Measurements from ENCODE around the gene TUSC2. TPM values are rescaled to one million over a fixed set of nuclear protein-coding genes. Genes with fewer than 3 reads are reported as not detected.

TUSC2 gene
- total and polyA plus RNA-seq, 2 donors (not counting 1 experiment from before 2014, with no cell fraction given): 28.2 to 29.3 TPM

- Histone ChIP-seq H3K36me3 (replicated peaks in 1 of 2; ENCODE audit: control extremely low read depth in 1 of 2, control insufficient read depth in 1 of 2, extremely low read depth in 1 of 2, insufficient read depth in 2 of 2, low read length in 1 of 2) (no peaks in the 10 kb centered on the region), H3K9ac (ENCODE audit: low read length) (no peak overlapping the region), H3K4me3 (ENCODE audit: control extremely low read depth in 1 of 5, extremely low read depth in 1 of 5, insufficient read depth in 1 of 5, low read depth in 2 of 5, low read length in 4 of 5) (no peak overlapping the region), H3K9me3 (ENCODE audit: control extremely low read depth in 1 of 3, control insufficient read depth in 2 of 3, insufficient read depth in 1 of 3, low read length in 2 of 3) (no peaks in the 10 kb centered on the region), H4K20me1 (ENCODE audit: control insufficient read depth, insufficient read depth, low read length, poor library complexity, severe bottlenecking) (no peaks in the 10 kb centered on the region), H3K27ac (ENCODE audit: low read length in 2 of 2) (peak overlapping the region in 1 of 2 donors; percentile 22), H3K4me1 (ENCODE audit: control insufficient read depth in 2 of 2, insufficient read depth in 2 of 2, low read length in 2 of 2) (peaks cover 35 to 59% of the 10 kb centered on the region in 2 donors), H3K4me2 (replicated peaks; ENCODE audit: low read depth, low read length, poor library complexity, severe bottlenecking) (peak overlapping the region; percentile 90), H2AFZ (ENCODE audit: insufficient read depth, low read depth, low read length, poor library complexity, severe bottlenecking) (no peak overlapping the region), H3K27me3 (replicated peaks in 1 of 4; ENCODE audit: control extremely low read depth in 1 of 4, control insufficient read depth in 3 of 4, insufficient read depth in 4 of 4, low read length in 3 of 4) (no peaks in the 10 kb centered on the region), H3K79me2 (ENCODE audit: control insufficient read depth, insufficient read depth, low read length) (peaks cover 29% of the 10 kb centered on the region)
- Mint-ChIP-seq H3K27ac (peak overlapping the region; percentile 98), H3K27me3 (no peaks in the 10 kb centered on the region), H3K9me3 (ENCODE audit: insufficient read depth) (no peaks in the 10 kb centered on the region), H3K4me3 (peak overlapping the region; percentile 49), H3K4me1 (peaks cover 50% of the 10 kb centered on the region)
- ATAC-seq (ENCODE audit: low read depth): no peak
- no peak for DNase-seq
- ChIA-PET CTCF (no interaction called here), POLR2A (interaction anchor here (0.7 to 6.1 kb wide), 2 partner anchors 10 to 1783 kb away, joined by 3 to 96 read pairs; partner anchors contain the start of genes CYB561D2 and NPRL2)
- intact Hi-C loops (cut with micrococcal nuclease): no loop called here
- no peak for TF ChIP-seq EZH2 (IDR thresholded peaks at IDR 0.05; ENCODE audit: borderline replicate concordance, insufficient read depth, low read depth, low read length, poor library complexity, severe bottlenecking)
- no peak for TF ChIP-seq CTCF (IDR thresholded peaks at IDR 0.05)
- 94% methylated on average over 13 of the region's 13 CpGs for WGBS (ENCODE audit: insufficient coverage)
Measured at GRCh38 chr3:50341996-50342650, 14.1 kb upstream of the TUSC2 start.

- ATAC-seq (ENCODE audit: low read depth) (no peak), DNase-seq (no peak)
- Histone ChIP-seq H3K9me3 (ENCODE audit: control extremely low read depth in 1 of 3, control insufficient read depth in 2 of 3, insufficient read depth in 1 of 3, low read length in 2 of 3) (no peaks in the 10 kb centered on the region), H2AFZ (ENCODE audit: insufficient read depth, low read depth, low read length, poor library complexity, severe bottlenecking) (peak overlapping the region; percentile 82), H3K79me2 (ENCODE audit: control insufficient read depth, insufficient read depth, low read length) (peaks cover 30% of the 10 kb centered on the region), H3K27me3 (replicated peaks in 1 of 4; ENCODE audit: control extremely low read depth in 1 of 4, control insufficient read depth in 3 of 4, insufficient read depth in 4 of 4, low read length in 3 of 4) (no peaks in the 10 kb centered on the region), H4K20me1 (ENCODE audit: control insufficient read depth, insufficient read depth, low read length, poor library complexity, severe bottlenecking) (peaks cover 3% of the 10 kb centered on the region), H3K4me2 (replicated peaks; ENCODE audit: low read depth, low read length, poor library complexity, severe bottlenecking) (peak overlapping the region; percentile 90), H3K36me3 (replicated peaks in 1 of 2; ENCODE audit: control extremely low read depth in 1 of 2, control insufficient read depth in 1 of 2, extremely low read depth in 1 of 2, insufficient read depth in 2 of 2, low read length in 1 of 2) (peaks cover 0 to 2% of the 10 kb centered on the region in 2 experiments), H3K9ac (ENCODE audit: low read length) (peak overlapping the region; percentile 89), H3K4me1 (ENCODE audit: control insufficient read depth in 2 of 2, insufficient read depth in 2 of 2, low read length in 2 of 2) (peaks cover 37 to 59% of the 10 kb centered on the region in 2 donors), H3K27ac (ENCODE audit: low read length in 2 of 2) (peak overlapping the region; percentile 73 to 97), H3K4me3 (ENCODE audit: control extremely low read depth in 1 of 5, extremely low read depth in 1 of 5, insufficient read depth in 1 of 5, low read depth in 2 of 5, low read length in 4 of 5) (peak overlapping the region in 4 of 5 experiments; percentile 61 to 86 (median 76))
- POLR2A ChIA-PET: interaction anchor here (0.6 to 6.1 kb wide), 7 partner anchors 10 to 1909 kb away, joined by 3 to 96 read pairs (median 6); partner anchors contain the start of genes C3orf18, CYB561D2, HEMK1 and HYAL3
- Mint-ChIP-seq H3K27ac (peak overlapping the region; percentile 98), H3K4me1 (peaks cover 51% of the 10 kb centered on the region), H3K9me3 (ENCODE audit: insufficient read depth) (no peaks in the 10 kb centered on the region), H3K4me3 (peak overlapping the region; percentile 96), H3K27me3 (no peaks in the 10 kb centered on the region)
- intact Hi-C loops (cut with micrococcal nuclease): no loop called here
- CTCF ChIA-PET: interaction anchor here (0.9 to 1.8 kb wide), 3 partner anchors 9 to 49 kb away, joined by 3 to 14 read pairs (median 4); partner anchors contain the start of genes CYB561D2, HYAL3, IFRD2 and NAA80
- WGBS (ENCODE audit: insufficient coverage): 100% methylated on average over 2 of the region's 9 CpGs
- TF ChIP-seq CTCF (IDR thresholded peaks at IDR 0.05) (no peak), EZH2 (IDR thresholded peaks at IDR 0.05; ENCODE audit: borderline replicate concordance, insufficient read depth, low read depth, low read length, poor library complexity, severe bottlenecking) (no peak)
Measured at GRCh38 chr3:50341537-50341936, 13.5 kb upstream of the TUSC2 start.
